OCI-LY7 (cell line): ENCODE results near the gene SPOCK1.

Source experiments
- EZH2phosphoT487 ChIP-seq: fragments of 200-600 bp; sonication (generic); IDR thresholded peaks from 2 replicates; pipeline ENCODE4 v1.6.1; 2018; ENCODE audit warnings: low read depth, borderline replicate concordance, mild to moderate bottlenecking, mixed run types, antibody characterized with exemption, low read length, moderate library complexity, mixed read lengths
- TF ChIP-seq, protein P1 (sequence below): fragments of 200-600 bp; sonication (generic); conservative IDR thresholded peaks from 2 replicates; pipeline ENCODE4 v1.5.1; 2014; ENCODE audit warnings: mild to moderate bottlenecking, antibody characterized with exemption, low read length, moderate library complexity, mixed read lengths

DNA sequence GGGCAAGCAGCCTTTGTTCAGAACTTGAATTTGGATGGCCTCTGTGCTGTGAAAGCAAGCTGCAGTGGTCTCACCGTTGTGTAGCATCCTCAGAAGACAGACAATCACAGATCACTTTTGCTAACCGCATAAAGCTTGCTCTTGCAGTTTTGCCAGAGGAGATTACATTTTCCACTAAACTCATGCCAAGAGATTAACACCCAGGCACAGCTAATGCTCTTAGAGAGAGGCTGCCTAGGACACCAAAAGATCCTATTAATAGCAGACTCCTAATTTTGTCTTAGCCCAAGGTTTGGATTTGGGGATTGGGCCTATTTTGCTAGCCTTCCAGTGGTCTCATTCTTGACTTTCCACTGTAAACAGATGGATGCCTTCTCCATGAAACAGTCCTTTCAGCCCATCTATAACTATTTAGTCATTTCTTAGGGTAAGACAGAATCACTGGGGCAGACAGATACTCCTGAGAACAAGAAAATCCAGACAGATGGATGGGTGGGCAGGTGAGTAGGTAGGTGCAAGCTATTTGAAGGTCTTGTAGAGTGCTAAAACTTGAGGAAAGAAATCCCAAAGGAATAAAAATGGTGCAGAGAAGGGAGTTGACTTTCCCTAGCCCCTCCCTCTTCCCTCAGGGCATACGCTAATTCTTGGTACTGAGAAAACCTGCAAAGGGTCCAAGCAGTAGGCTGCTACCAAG lies 506.2 kb downstream of the SPOCK1 start:
- TF ChIP-seq, protein P1, sequence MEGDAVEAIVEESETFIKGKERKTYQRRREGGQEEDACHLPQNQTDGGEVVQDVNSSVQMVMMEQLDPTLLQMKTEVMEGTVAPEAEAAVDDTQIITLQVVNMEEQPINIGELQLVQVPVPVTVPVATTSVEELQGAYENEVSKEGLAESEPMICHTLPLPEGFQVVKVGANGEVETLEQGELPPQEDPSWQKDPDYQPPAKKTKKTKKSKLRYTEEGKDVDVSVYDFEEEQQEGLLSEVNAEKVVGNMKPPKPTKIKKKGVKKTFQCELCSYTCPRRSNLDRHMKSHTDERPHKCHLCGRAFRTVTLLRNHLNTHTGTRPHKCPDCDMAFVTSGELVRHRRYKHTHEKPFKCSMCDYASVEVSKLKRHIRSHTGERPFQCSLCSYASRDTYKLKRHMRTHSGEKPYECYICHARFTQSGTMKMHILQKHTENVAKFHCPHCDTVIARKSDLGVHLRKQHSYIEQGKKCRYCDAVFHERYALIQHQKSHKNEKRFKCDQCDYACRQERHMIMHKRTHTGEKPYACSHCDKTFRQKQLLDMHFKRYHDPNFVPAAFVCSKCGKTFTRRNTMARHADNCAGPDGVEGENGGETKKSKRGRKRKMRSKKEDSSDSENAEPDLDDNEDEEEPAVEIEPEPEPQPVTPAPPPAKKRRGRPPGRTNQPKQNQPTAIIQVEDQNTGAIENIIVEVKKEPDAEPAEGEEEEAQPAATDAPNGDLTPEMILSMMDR: no peak
- no peak for TF ChIP-seq EZH2phosphoT487
